RWPE2 (cell line): ENCODE results near the gene INSIG1.

Experiments
- ATAC-seq: fragments of 200-7000 bp; cut with Tn5 transposase; 3 replicates; pipeline ENCODE4 v1.9.1; 2021; ENCODE audit warnings: low read depth
- DNase-seq: peaks from one replicate; pipeline ENCODE4 v3.0.0-alpha.2; 2020; ENCODE audit warnings: low spot score
- H3K27ac ChIP-seq: fragments of 450-650 bp; 2 replicates; pipeline ENCODE4 v1.5.1; 2017; ENCODE audit warnings: mild to moderate bottlenecking; ENCODE audit not compliant: poor library complexity, severe bottlenecking
- H3K27me3 ChIP-seq: fragments of 250-450 bp; sonication (Bioruptor Pico); 2 replicates; pipeline ENCODE4 v1.5.1; 2021; ENCODE audit warnings: mild to moderate bottlenecking, moderate library complexity; ENCODE audit not compliant: insufficient read depth, poor library complexity, severe bottlenecking
- H3K36me3 ChIP-seq: fragments of 250-450 bp; sonication (Bioruptor Pico); 2 replicates; pipeline ENCODE4 v1.5.1; 2020; ENCODE audit warnings: low read depth, mild to moderate bottlenecking, moderate library complexity
- H3K4me1 ChIP-seq: fragments of 250-450 bp; sonication (Bioruptor Pico); 2 replicates; pipeline ENCODE4 v1.5.1; 2021; ENCODE audit warnings: mild to moderate bottlenecking, moderate library complexity; ENCODE audit not compliant: insufficient read depth, poor library complexity, severe bottlenecking
- H3K4me3 ChIP-seq: fragments of 250-450 bp; sonication (Bioruptor Pico); 2 replicates; pipeline ENCODE4 v1.5.1; 2021; ENCODE audit warnings: mild to moderate bottlenecking, moderate library complexity; ENCODE audit not compliant: severe bottlenecking
- H3K9me3 ChIP-seq: fragments of 250-450 bp; sonication (Bioruptor Pico); 2 replicates; pipeline ENCODE4 v1.5.1; 2021; ENCODE audit warnings: mild to moderate bottlenecking, moderate library complexity; ENCODE audit not compliant: severe bottlenecking
- CTCF ChIP-seq: fragments of 450-650 bp; IDR thresholded peaks from one replicate; pipeline ENCODE4 v1.5.1; 2017; ENCODE audit warnings: mild to moderate bottlenecking, moderate library complexity; ENCODE audit not compliant: poor library complexity, severe bottlenecking

Gene INSIG1

GRCh38 chr7:155278921-155279320, 18.8 kb upstream of the INSIG1 start:
- no peak for TF ChIP-seq CTCF
- Histone ChIP-seq H3K27ac (no peak overlapping the region), H3K4me3 (no peak overlapping the region), H3K4me1 (no peaks in the 10 kb centered on the region), H3K36me3 (no peaks in the 10 kb centered on the region), H3K9me3 (no peaks in the 10 kb centered on the region), H3K27me3 (no peaks in the 10 kb centered on the region)
- ATAC-seq (no peak), DNase-seq (no peak)

- TF ChIP-seq CTCF = no peak
- Histone ChIP-seq H3K9me3 (no peaks in the 10 kb centered on the region), H3K27me3 (no peaks in the 10 kb centered on the region), H3K27ac (no peak overlapping the region), H3K4me1 (no peaks in the 10 kb centered on the region), H3K36me3 (no peaks in the 10 kb centered on the region), H3K4me3 (no peak overlapping the region)
- DNase-seq (no peak), ATAC-seq (no peak)
Observed at GRCh38 chr7:155279787-155280445, 17.8 kb upstream of the INSIG1 start.

- no peak for DNase-seq
- no peak for ATAC-seq
- Histone ChIP-seq H3K27me3 (no peaks in the 10 kb centered on the region), H3K36me3 (no peaks in the 10 kb centered on the region), H3K4me3 (no peak overlapping the region), H3K27ac (no peak overlapping the region), H3K9me3 (no peaks in the 10 kb centered on the region), H3K4me1 (no peaks in the 10 kb centered on the region)
- no peak for TF ChIP-seq CTCF
Observed at GRCh38 chr7:155280446-155281397, 17.0 kb upstream of the INSIG1 start.

GRCh38 chr7:155281398-155281969, 16.2 kb upstream of the INSIG1 start:
- ATAC-seq (no peak), DNase-seq (no peak)
- Histone ChIP-seq H3K36me3 (no peaks in the 10 kb centered on the region), H3K4me1 (no peaks in the 10 kb centered on the region), H3K9me3 (no peaks in the 10 kb centered on the region), H3K4me3 (no peak overlapping the region), H3K27me3 (no peaks in the 10 kb centered on the region), H3K27ac (no peak overlapping the region)
- TF ChIP-seq CTCF = no peak
